Measurements from ENCODE around the gene PGAM5. TPM values are rescaled to one million over a fixed set of nuclear protein-coding genes. Genes with fewer than 3 reads are reported as not detected.

Gene PGAM5
- polyA plus RNA-seq (ENCODE audit: insufficient read length), result 20.3 TPM
- long read RNA-seq, donor 1, transcript PGAM5-203 (6 exons, 2,834 nt), result major isoform, 6 of 7 reads
- long read RNA-seq, donor 1, partial matches to known transcripts, result 0 of 7 reads
- long read RNA-seq, donor 1, other reads (novel, unspliced or antisense), result 0 of 7 reads
- long read RNA-seq, donor 2, partial matches to known transcripts, result 21 of 21 reads
- long read RNA-seq, donor 2, other reads (novel, unspliced or antisense), result 0 of 21 reads
- long read RNA-seq, donor 3, partial matches to known transcripts, result 0 of 2 reads
- long read RNA-seq, donor 3, other reads (novel, unspliced or antisense), result 0 of 2 reads
- long read RNA-seq, donor 4, result 0 reads
- long read RNA-seq, donor 5, partial matches to known transcripts, result 0 of 4 reads
- long read RNA-seq, donor 5, other reads (novel, unspliced or antisense), result 0 of 4 reads
- long read RNA-seq, donor 6, partial matches to known transcripts, result 35 of 39 reads
- long read RNA-seq, donor 6, other reads (novel, unspliced or antisense), result 0 of 39 reads
- long read RNA-seq, donor 7, transcript PGAM5-203 (6 exons, 2,834 nt), result major isoform, 7 of 36 reads
- long read RNA-seq, donor 7, partial matches to known transcripts, result 29 of 36 reads
- long read RNA-seq, donor 7, other reads (novel, unspliced or antisense), result 0 of 36 reads
- long read RNA-seq, donor 8, partial matches to known transcripts, result 0 of 2 reads
- long read RNA-seq, donor 8, other reads (novel, unspliced or antisense), result 0 of 2 reads

DNA sequence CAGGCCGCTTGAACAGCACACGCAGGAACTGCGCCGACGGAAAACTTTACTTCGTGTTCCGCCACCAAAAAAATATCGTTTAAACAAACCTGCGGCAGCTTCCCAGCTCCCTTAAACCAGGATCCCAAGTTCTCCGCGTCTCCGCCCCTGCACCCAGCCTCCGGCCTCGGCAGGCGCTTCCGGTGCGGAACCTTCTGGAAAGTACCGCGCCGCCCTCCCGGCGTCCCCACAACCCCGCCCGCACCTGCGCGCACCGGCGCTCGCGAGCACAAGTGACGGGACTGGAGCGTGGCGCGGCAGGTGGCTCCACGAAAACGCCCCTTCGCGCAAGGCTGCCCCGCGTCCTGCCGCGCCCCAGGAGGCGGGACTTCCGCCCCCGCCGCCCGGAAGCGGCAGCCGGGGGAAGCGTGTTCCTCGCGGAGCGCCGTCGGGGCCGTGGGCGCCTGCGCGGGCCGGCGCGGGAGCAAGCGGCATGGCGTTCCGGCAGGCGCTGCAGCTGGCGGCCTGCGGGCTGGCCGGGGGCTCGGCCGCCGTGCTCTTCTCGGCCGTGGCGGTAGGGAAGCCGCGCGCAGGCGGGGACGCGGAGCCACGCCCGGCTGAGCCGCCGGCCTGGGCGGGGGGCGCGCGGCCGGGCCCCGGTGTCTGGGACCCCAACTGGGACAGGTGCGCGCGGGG lies at the start of gene PGAM5:
Gene PGAM5, plus strand, starts transcription at position 438 of the 675 bp plus-strand sequence. Its CDS starts 35 bp downstream, at position 473.
- peak; percentile 77 for DNase-seq

DNA sequence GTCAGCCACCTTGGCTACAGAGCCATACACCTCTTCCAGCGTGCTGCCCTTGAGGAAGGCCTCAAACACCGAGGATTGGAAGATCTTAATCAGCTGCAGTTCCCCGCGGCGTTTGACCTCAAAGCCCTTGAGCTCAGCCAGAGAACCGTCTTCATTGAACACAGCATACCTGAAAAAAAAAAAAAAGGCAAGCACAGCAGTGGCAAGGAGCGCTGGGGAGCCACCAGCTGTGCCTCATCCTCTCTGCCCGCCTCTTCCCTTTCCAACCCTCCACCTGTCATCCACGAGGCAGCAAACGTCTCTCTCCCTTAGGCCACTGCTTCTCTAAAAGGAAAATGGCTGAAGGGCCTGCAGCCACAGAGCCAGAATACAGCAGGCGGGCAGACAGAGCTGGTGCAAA lies 49.6 kb upstream of the PGAM5 start:
- no peak for DNase-seq

DNA sequence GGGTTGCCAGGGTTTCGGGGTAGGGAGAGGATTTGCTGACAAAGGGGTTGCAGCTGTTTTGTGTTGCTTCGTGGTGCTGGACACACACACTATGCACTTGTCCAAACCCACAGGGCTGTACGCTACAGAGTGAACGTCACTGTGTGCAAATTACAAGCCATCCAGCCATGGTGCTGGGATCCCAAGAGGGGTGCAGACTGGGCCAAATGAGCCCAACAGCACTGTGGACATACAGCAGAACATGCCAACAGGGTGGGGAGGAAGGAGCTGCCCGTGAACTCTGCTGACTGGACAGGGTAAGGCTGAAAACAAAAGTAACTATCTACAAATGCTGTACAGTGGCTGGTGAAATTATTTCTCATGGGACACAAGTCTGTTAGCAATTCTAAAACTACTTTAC lies 48.7 kb upstream of the PGAM5 start:
- no peak for DNase-seq

- no peak for DNase-seq
These were observed 47.5 kb upstream of the PGAM5 start for GRCh38 chr12:132662901-132663755.

DNA sequence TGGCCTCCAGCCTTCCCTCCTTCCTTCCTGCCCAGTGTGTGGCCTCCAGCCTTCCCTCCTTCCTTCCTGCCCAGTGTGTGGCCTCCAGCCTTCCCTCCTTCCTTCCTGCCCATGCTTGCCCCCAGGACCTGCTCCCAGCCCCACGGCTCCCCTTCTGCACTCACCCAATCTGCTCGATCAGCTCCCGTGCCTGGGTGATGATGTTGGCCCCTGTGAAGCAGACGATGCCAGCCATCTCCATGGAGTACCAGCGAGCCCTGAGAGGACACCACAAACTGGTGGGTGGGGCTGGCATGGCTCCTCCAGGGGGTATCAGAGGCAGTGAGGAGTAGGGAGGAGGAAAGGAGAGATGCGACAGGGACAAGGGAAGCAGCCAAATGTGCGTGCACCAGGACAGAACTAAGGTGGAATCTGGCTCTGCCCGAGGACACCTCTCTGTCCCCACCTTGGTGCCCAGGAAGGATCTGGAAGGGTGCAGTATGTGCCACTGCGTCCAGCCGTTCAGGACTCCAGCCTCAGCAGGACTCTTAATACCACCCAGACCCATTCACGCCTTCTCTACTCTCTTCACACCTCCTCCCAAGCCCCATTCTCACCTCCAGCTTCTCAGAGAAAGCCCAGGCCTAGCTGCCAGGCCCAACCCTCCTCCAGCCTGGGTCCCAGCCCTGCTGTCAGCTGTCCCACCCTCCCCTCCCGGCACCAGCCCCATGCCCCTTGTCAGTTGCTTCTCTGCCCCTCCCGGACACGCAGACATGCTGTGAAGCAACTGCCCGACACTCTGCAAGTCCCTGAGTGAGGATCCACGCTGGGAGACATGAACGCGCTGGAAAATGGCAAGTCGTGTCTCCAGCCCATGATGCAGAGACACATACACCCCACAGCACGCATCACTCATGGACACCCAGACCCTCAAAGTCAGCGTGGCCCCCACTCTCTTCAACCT lies 46.2 kb upstream of the PGAM5 start:
- DNase-seq, result no peak

DNA sequence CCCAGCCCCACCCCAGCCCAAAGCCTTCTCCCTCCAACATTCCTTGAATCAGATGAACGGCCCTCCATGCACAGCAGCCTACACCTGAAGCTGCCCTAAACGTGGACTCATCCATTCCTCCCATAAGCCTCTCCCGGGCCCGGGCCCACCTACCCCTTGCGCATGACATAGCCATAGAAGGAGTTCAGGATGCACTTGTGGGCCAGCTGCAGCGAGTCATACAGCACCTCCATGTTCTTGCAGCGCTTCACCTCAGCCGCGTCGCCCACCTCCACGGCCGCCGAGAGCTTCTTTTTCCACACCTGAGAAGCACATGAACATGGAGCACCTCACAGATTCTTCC lies 45.5 kb upstream of the PGAM5 start:
- DNase-seq, result no peak

GRCh38 chr12:132665794-132666193 lies 44.8 kb upstream of the PGAM5 start:
- DNase-seq, result no peak

GRCh38 chr12:132668191-132669088 lies 42.2 kb upstream of the PGAM5 start:
- no peak for DNase-seq

DNA sequence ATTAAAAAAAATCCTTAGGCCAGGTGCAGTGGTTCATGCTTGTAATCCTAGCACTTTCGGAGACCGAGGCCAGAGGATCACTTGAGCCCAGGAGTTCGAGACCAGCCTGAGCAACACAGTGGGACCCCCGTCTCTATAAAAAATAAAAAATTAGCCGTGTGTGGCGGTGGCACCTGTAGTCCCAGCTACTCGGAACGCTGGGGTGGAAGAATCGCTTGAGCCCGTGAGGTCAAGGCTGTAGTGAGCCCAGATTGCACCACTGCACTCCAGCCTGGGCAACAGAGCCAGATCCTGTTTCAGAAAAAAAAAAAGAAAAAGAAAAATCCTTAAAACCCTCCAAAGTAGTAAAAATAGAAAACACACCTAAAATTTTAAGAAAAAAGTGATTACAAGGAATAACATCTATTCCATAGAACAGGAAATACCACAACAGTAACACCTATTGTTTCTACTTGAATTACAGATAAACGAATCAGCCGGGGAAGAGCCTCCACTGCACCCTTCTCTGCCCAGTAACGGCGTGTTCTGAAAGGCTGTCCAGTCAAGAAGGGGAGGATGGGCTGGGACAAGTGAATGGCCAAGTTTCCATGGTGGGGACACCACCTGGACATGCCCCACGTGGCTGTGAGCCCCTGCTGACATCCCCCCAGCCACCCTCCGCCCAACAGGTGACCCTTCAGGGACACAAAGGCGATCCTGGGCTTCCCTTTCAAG lies 41.3 kb upstream of the PGAM5 start:
- DNase-seq, result no peak

DNA sequence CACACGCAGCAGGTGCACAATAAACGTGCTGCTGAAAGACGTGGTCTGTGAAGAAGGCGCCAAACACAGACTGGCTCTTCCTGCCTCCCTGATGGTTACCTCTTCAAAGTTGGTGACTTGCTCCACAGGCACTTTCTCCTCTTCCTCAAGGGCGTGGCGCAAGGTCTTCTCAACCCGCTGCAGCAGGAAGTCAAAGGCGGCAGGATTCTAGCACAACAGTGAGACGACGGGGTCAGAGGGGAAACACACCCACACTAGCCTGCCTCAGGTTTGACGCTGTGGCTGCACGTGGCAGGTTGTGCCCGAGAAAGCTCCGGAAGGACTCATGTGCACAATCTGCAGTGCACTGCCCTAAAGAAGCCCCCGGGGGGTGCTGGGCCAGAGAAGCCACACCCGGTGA lies 38.5 kb upstream of the PGAM5 start:
- DNase-seq, result no peak

- DNase-seq, result no peak
These were observed 38.0 kb upstream of the PGAM5 start for GRCh38 chr12:132672678-132673077.

DNA sequence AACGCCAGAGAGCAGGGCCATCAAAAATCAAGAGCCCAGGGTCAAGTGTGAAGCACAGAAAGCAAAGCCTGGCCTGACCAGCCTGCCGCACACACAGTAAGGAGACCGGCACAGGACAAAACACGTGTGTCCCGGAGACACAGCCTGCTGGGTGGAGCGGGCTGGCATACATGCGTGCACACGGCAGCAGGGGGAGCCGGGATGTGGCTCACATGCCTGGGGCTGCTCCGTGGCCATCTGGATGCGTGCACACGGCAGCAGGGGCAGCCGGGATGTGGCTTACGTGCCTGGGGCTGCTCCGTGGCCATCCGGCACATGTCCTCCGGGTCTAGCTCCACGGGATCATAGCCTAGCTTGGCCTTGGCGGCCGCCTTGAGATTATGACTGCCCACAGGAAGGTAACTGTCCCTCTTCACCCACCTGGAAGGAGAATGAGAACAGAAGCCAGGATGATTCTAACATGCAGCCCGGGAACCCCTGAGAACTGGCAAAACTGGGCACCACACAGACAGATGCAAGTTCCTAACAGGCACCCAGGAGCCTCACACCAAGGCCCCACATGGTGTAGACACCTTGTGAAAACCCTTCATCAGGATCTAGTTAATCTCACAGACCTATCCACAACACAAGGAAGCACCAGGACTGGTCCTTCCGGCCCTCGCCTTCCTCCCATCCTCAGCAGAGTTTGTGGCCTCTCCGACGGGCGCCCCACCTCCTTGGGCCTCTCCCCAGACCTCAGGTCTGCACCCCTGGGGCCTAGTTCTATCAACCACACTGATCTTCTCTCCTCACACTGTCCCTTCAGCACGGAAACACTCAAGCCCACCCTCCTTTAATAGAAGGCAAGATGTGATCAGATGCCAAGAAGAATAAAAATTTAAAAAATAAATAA lies 37.1 kb upstream of the PGAM5 start:
- no peak for DNase-seq

DNA sequence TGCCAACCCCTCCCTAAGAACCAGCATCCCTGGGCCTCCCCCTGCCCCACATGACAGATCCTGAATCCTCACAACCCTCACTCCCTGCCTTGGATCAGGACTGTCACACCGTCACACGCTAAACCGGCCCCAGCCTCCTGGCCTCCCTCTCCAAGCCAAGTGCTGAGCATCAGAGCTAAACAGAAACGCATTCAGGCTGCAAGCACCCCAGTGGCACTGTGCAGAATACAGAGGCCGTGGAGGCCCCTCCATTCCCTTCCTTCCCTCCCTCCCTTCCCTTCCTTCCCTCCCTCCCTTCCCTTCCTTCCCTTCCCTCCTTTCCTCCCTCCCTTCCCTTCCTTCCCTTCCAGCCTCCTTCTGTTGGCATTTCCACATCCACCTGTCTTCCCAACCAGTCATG lies 36.1 kb upstream of the PGAM5 start:
- no peak for DNase-seq

GRCh38 chr12:132675757-132676432 lies 34.7 kb upstream of the PGAM5 start:
- DNase-seq, result no peak

GRCh38 chr12:132677492-132677891 lies 33.1 kb upstream of the PGAM5 start:
- DNase-seq, result no peak

GRCh38 chr12:132685400-132685799 lies 25.2 kb upstream of the PGAM5 start:
- DNase-seq, result no peak

DNA sequence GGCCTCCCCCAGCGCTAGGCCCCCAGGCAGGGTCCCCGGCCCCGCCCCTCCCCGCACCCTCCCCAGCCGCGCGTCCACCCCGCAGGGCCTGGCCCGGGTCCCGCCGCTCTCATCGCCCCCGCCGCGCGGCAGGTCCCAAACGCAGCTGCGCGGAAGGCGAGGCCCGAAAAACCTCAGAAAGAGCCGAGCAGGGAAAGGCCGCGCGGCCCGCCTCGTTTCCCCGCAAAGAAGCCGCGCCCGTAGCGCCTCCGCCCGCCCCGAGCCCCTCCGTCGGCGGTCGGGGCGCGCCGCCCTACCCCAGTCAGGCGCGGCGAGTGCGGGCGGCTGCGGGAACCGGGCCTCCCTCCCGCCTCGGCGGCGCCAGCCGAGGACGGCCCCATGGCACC lies 23.8 kb upstream of the PGAM5 start:
- DNase-seq, result no peak

All from left kidney (tissue), 8 donors.